ENCODE results near the gene TGFBR1. TPM values are rescaled to one million over a fixed set of nuclear protein-coding genes. Genes with fewer than 3 reads are reported as not detected.
A peak's percentile ranks its signal among the peaks of the same experiment; 100 is the strongest.

The TGFBR1 gene
- total and polyA plus RNA-seq, 5 donors from 2014 or later = 18.0 to 27.0 (median 19.4) TPM

DNA sequence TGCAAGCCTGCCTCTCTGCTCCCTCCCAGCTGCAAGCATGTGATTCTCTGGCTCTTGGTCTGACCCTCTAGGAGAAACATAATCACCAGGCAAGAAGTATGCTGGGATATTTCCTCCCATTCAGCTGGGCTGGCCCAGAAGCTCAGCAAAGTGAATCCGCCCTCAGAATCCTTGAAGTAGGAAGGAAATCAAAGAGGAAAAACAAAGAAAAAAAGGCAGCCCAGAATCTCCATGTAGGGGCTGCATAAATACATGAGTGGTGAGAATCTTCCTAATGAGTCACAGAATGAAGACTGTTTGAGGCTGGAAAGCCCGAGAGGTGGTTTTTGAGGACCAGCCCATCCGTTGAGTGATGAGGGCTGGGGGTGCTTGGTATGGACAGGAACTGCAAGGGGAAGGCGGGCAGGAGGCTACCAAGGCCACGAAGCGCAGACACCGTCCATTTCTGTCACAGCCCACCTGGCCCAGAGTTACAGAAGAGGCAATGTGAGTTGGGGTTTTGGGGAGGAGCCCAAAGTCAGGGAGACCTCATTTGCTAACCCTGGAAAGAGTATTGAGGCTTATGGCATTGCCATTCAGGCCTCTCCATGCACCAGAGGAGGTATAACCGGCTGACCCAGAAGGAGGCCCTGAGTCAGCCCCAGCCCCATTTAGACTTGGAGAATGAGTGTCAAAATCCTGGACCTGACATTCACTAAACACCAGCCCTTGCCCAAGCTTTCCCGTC lies 33.4 kb upstream of the TGFBR1 start:
- no peaks in the 10 kb centered on the region for H3K36me3 Mint-ChIP-seq

DNA sequence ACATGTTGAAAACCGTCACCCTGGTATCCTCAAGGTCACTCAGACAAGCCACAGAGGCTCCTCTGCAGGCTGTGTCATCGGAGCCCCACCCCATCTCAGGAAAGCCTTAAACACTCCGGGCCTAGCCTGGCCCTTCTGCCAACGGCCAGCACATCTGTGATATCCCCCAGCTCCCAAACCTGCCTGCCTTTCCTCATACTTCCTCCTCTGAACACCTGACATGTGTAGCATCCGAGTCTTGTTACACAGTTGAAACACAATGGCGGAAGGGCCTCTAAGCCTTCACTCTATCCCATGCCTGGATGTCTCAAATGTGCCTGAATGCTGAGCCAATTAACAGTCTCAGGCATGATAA lies 32.9 kb upstream of the TGFBR1 start:
- peaks cover 28% of the 10 kb centered on the region for H3K4me1 ChIP-seq (ENCODE audit: control insufficient read depth, insufficient read depth, low read length, poor library complexity, severe bottlenecking)
- H3K4me1 Mint-ChIP-seq = peaks cover 27 to 78% (median 52%) of the 10 kb centered on the region in 4 donors
- H3K36me3 Mint-ChIP-seq = no peaks in the 10 kb centered on the region
- H3K4me3 ChIP-seq (ENCODE audit: low read depth, low read length) = no peak overlapping the region
- H3K27ac Mint-ChIP-seq = peak overlapping the region; percentile 64 to 82 (median 67)
- no peaks in the 10 kb centered on the region for H3K36me3 ChIP-seq (ENCODE audit: control insufficient read depth, insufficient read depth, low read length)
- no peaks in the 10 kb centered on the region for H3K27me3 ChIP-seq (ENCODE audit: control insufficient read depth, insufficient read depth, low read length)
- no peaks in the 10 kb centered on the region for H3K9me3 ChIP-seq (ENCODE audit: control insufficient read depth in 2 of 2, low read length in 2 of 2)
- H3K27ac ChIP-seq (ENCODE audit: insufficient read depth, low read length, poor library complexity, severe bottlenecking) = no peak overlapping the region
- H3K4me3 Mint-ChIP-seq = no peak overlapping the region
- H3K27me3 Mint-ChIP-seq = no peaks in the 10 kb centered on the region
- no peak for ATAC-seq (ENCODE audit: low read depth in 2 of 2)
- H3K9me3 Mint-ChIP-seq = peaks cover 0 to 1% (median 0%) of the 10 kb centered on the region in 7 donors
- DNase-seq = no peak

More for the DNA sequence above, 33.4 kb upstream of the TGFBR1 start:
- no peaks in the 10 kb centered on the region for H3K36me3 ChIP-seq (ENCODE audit: control insufficient read depth, insufficient read depth, low read length)
- Mint-ChIP-seq H3K27ac (peak overlapping the region; percentile 20 to 88 (median 83)), H3K9me3 (peaks cover 0 to 1% (median 0%) of the 10 kb centered on the region in 7 donors), H3K27me3 (no peaks in the 10 kb centered on the region), H3K4me1 (peaks cover 21 to 78% (median 48%) of the 10 kb centered on the region in 4 donors), H3K4me3 (no peak overlapping the region)
- no peak for ATAC-seq (ENCODE audit: low read depth in 2 of 2)
- H3K4me1 ChIP-seq (ENCODE audit: control insufficient read depth, insufficient read depth, low read length, poor library complexity, severe bottlenecking) = peaks cover 23% of the 10 kb centered on the region
- H3K4me3 ChIP-seq (ENCODE audit: low read depth, low read length) = no peak overlapping the region
- DNase-seq = no peak
- no peak overlapping the region for H3K27ac ChIP-seq (ENCODE audit: insufficient read depth, low read length, poor library complexity, severe bottlenecking)
- H3K9me3 ChIP-seq (ENCODE audit: control insufficient read depth in 2 of 2, low read length in 2 of 2) = no peaks in the 10 kb centered on the region
- H3K27me3 ChIP-seq (ENCODE audit: control insufficient read depth, insufficient read depth, low read length) = no peaks in the 10 kb centered on the region

DNA sequence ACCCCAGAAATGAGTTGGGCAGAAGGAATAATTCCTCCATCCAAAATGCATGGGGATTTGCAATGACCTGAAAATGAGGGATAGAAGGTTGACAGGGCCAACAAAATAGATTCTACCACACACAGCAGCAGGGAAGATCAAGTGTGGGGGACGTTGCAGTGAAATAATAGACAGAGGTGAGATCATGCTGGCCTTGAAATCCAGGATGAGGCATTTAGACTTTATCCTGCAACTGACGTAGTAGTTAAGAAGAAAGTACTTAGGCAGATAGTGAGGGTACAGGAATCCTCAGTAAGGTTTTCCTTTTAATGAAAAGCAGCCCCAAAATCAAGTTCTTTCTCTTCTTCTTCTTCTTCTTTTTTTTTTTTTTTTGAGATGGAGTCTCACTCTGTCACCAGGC lies 31.6 kb upstream of the TGFBR1 start:
- H3K9me3 ChIP-seq (ENCODE audit: control insufficient read depth in 2 of 2, low read length in 2 of 2) = no peaks in the 10 kb centered on the region
- no peak for ATAC-seq (ENCODE audit: low read depth in 2 of 2)
- Mint-ChIP-seq H3K4me1 (peaks cover 33 to 75% (median 51%) of the 10 kb centered on the region in 4 donors), H3K27me3 (no peaks in the 10 kb centered on the region), H3K36me3 (no peaks in the 10 kb centered on the region), H3K4me3 (no peak overlapping the region), H3K27ac (peak overlapping the region in 2 of 3 donors; percentile 10 to 62), H3K9me3 (peaks cover 0 to 1% (median 0%) of the 10 kb centered on the region in 7 donors)
- no peak for DNase-seq
- peaks cover 36% of the 10 kb centered on the region for H3K4me1 ChIP-seq (ENCODE audit: control insufficient read depth, insufficient read depth, low read length, poor library complexity, severe bottlenecking)
- no peak overlapping the region for H3K4me3 ChIP-seq (ENCODE audit: low read depth, low read length)
- no peak overlapping the region for H3K27ac ChIP-seq (ENCODE audit: insufficient read depth, low read length, poor library complexity, severe bottlenecking)
- no peaks in the 10 kb centered on the region for H3K36me3 ChIP-seq (ENCODE audit: control insufficient read depth, insufficient read depth, low read length)
- no peaks in the 10 kb centered on the region for H3K27me3 ChIP-seq (ENCODE audit: control insufficient read depth, insufficient read depth, low read length)

DNA sequence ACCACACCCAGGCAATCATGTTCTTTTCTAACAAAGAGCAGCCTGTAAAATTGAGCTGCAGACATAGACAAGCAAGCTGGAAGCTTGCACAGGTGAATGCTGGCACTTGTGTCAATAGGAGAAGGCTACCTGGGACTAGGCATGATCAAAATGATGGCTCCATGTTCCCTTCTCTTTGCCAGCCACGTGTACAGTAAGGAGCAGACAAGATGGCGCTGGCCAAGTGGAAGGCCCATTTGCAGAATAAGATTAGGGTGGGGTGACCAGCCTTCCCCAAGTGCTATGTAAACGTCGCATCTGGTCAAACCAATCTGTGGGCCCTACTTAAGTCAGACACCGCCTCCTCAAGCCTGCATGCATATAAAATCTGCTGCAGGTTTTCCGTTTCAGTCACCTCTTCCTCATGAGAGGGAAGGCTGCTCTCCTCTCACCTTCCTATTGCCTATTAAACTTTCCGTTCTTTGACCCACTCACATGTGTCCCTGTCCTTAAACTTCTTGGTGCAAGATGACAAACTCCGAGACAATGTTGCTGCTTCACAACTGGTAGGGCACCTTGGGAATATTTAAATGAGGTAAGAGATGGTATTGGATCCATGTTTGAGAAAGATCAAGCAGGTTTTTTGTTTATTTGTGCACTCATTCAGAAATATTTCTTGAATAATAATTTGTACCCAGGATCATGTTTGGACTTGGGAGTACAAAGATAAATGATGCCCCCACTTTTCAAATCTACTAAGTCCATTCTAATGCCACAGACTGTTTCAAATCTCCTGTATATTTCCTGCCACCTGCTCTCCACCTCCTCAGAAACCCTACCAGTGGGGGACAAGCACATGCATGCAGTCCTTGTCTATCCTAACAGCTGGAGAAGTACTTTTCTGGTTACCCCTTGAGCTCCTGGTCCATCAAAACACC lies 30.7 kb upstream of the TGFBR1 start:
- peaks cover 0 to 1% (median 0%) of the 10 kb centered on the region in 7 donors for H3K9me3 Mint-ChIP-seq
- Histone ChIP-seq H3K27ac (ENCODE audit: insufficient read depth, low read length, poor library complexity, severe bottlenecking) (no peak overlapping the region), H3K36me3 (ENCODE audit: control insufficient read depth, insufficient read depth, low read length) (no peaks in the 10 kb centered on the region), H3K27me3 (ENCODE audit: control insufficient read depth, insufficient read depth, low read length) (no peaks in the 10 kb centered on the region), H3K4me1 (ENCODE audit: control insufficient read depth, insufficient read depth, low read length, poor library complexity, severe bottlenecking) (peaks cover 28% of the 10 kb centered on the region), H3K4me3 (ENCODE audit: low read depth, low read length) (no peak overlapping the region), H3K9me3 (ENCODE audit: control insufficient read depth in 2 of 2, low read length in 2 of 2) (no peaks in the 10 kb centered on the region)
- H3K4me3 Mint-ChIP-seq = peak overlapping the region in 1 of 4 donors; percentile 9
- DNase-seq = no peak
- ATAC-seq (ENCODE audit: low read depth in 2 of 2) = no peak
- H3K4me1 Mint-ChIP-seq = peaks cover 28 to 73% (median 48%) of the 10 kb centered on the region in 4 donors
- no peaks in the 10 kb centered on the region for H3K36me3 Mint-ChIP-seq
- peak overlapping the region; percentile 59 to 91 (median 62) for H3K27ac Mint-ChIP-seq
- H3K27me3 Mint-ChIP-seq = no peaks in the 10 kb centered on the region

DNA sequence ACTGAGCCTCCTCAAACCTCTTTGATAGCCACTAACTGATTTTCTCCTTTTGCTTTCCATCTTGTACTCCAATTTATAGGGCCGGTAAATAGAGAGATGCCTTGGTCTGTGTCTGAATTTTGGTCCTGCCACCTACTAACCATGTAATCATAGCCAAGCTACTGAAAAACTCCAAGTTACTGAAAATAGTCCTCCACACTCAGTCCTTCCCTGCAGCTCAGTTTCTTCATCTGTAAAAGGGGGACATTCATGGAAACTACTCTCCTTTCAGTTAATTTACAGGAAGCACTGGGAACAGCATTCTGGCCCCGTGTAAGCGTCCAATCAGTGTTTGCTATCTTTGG lies 30.0 kb upstream of the TGFBR1 start:
- peaks cover 21% of the 10 kb centered on the region for H3K4me1 ChIP-seq (ENCODE audit: control insufficient read depth, insufficient read depth, low read length, poor library complexity, severe bottlenecking)
- H3K9me3 ChIP-seq (ENCODE audit: control insufficient read depth in 2 of 2, low read length in 2 of 2) = no peaks in the 10 kb centered on the region
- H3K4me3 ChIP-seq (ENCODE audit: low read depth, low read length) = no peak overlapping the region
- no peak overlapping the region for H3K27ac ChIP-seq (ENCODE audit: insufficient read depth, low read length, poor library complexity, severe bottlenecking)
- DNase-seq = no peak
- no peaks in the 10 kb centered on the region for H3K27me3 ChIP-seq (ENCODE audit: control insufficient read depth, insufficient read depth, low read length)
- H3K36me3 ChIP-seq (ENCODE audit: control insufficient read depth, insufficient read depth, low read length) = no peaks in the 10 kb centered on the region
- Mint-ChIP-seq H3K4me3 (no peak overlapping the region), H3K36me3 (no peaks in the 10 kb centered on the region), H3K27ac (peak overlapping the region; percentile 59 to 91 (median 62)), H3K27me3 (no peaks in the 10 kb centered on the region), H3K4me1 (peaks cover 25 to 71% (median 46%) of the 10 kb centered on the region in 4 donors), H3K9me3 (peaks cover 0 to 1% (median 0%) of the 10 kb centered on the region in 7 donors)
- ATAC-seq (ENCODE audit: low read depth in 2 of 2) = no peak

DNA sequence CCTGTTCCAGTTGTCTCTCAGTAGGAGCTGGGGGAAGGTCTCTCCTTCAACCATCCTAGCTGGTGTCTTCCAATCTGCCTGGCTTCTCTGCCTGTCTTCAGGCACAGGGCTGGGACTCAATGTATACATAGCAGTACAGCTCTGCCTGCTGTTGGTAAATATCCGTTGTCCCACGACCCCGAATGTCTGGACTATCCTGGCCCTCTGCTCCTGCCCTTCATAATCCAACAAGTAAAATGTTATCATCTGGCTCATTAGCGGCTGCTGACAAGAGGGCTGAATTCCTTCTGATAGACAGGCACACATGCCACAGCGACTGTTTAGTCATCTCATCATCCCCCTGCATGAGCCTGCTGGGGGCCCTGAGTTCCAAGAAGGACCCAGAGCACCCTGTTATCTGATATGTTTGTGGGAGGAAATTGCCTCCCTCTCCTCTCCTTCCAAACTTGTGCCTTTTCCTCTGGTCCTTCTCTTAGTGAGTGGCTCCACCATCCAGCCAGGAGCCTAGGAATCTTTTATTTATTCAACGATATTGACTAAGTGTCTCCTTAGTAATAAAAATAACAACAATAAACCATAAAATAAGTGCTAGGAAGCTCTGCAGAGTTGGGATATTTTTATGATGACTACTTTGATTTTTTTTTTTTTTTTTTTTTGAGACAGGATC lies 29.5 kb upstream of the TGFBR1 start:
- Mint-ChIP-seq H3K27ac (peak overlapping the region; percentile 59 to 91 (median 62)), H3K4me1 (peaks cover 25 to 68% (median 45%) of the 10 kb centered on the region in 4 donors), H3K36me3 (no peaks in the 10 kb centered on the region), H3K27me3 (no peaks in the 10 kb centered on the region), H3K9me3 (peaks cover 0 to 1% (median 0%) of the 10 kb centered on the region in 7 donors), H3K4me3 (peak overlapping the region in 1 of 4 donors; percentile 52)
- H3K9me3 ChIP-seq (ENCODE audit: control insufficient read depth in 2 of 2, low read length in 2 of 2) = no peaks in the 10 kb centered on the region
- H3K27ac ChIP-seq (ENCODE audit: insufficient read depth, low read length, poor library complexity, severe bottlenecking) = no peak overlapping the region
- no peak overlapping the region for H3K4me3 ChIP-seq (ENCODE audit: low read depth, low read length)
- no peaks in the 10 kb centered on the region for H3K36me3 ChIP-seq (ENCODE audit: control insufficient read depth, insufficient read depth, low read length)
- H3K4me1 ChIP-seq (ENCODE audit: control insufficient read depth, insufficient read depth, low read length, poor library complexity, severe bottlenecking) = peaks cover 19% of the 10 kb centered on the region
- DNase-seq (no peak), ATAC-seq (ENCODE audit: low read depth in 2 of 2) (no peak)
- no peaks in the 10 kb centered on the region for H3K27me3 ChIP-seq (ENCODE audit: control insufficient read depth, insufficient read depth, low read length)

DNA sequence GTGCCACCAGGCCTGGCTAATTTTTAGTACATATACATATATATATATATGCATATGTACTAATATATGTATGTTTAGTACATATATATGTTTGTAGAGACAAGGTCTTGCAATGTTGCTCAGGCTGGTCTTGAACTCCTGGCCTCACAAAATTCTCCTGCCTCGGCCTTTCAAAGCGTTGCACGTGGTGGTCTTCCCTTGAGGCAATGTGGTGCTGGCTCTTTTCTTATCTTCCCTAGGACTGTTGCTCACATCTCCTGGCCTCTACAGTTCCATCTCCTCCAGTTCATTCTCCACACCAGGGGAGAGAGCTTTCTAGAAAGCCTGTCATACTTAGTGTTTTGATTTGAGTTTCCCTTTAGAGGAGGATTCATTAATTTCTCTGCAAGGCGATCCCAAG lies 28.9 kb upstream of the TGFBR1 start:
- no peak overlapping the region for H3K27ac ChIP-seq (ENCODE audit: insufficient read depth, low read length, poor library complexity, severe bottlenecking)
- Mint-ChIP-seq H3K9me3 (peaks cover 0 to 1% (median 0%) of the 10 kb centered on the region in 7 donors), H3K4me3 (peak overlapping the region in 1 of 4 donors; percentile 52), H3K4me1 (peaks cover 25 to 61% (median 42%) of the 10 kb centered on the region in 4 donors), H3K27ac (peak overlapping the region; percentile 24 to 72 (median 69)), H3K27me3 (no peaks in the 10 kb centered on the region), H3K36me3 (no peaks in the 10 kb centered on the region)
- no peaks in the 10 kb centered on the region for H3K9me3 ChIP-seq (ENCODE audit: control insufficient read depth in 2 of 2, low read length in 2 of 2)
- peak overlapping the region; percentile 56 for H3K4me3 ChIP-seq (ENCODE audit: low read depth, low read length)
- no peak for DNase-seq
- no peaks in the 10 kb centered on the region for H3K27me3 ChIP-seq (ENCODE audit: control insufficient read depth, insufficient read depth, low read length)
- no peaks in the 10 kb centered on the region for H3K36me3 ChIP-seq (ENCODE audit: control insufficient read depth, insufficient read depth, low read length)
- H3K4me1 ChIP-seq (ENCODE audit: control insufficient read depth, insufficient read depth, low read length, poor library complexity, severe bottlenecking) = peaks cover 19% of the 10 kb centered on the region
- ATAC-seq (ENCODE audit: low read depth in 2 of 2) = no peak
